WTC11 (cell line): Measurements from ENCODE around the gene PPP1R12B. TPM values are rescaled to one million over a fixed set of nuclear protein-coding genes. Genes with fewer than 3 reads are reported as not detected.
A peak's percentile ranks its signal among the peaks of the same experiment; 100 is the strongest.

Source experiments
- ATAC-seq: fragments of 200-7000 bp; cut with Tn5 transposase; 2 replicates; pipeline ENCODE4 v1.10.0; 2021; ENCODE audit warnings: mild to moderate bottlenecking, moderate library complexity
- CTCF ChIA-PET: fragments of 300-600 bp; sonication (Branson Sonifier 250); formaldehyde crosslinking; loops from one replicate; lab custom pipeline; 2021; ENCODE audit warnings: antibody characterized with exemption; lab: Charles Lee
- POLR2A ChIA-PET: fragments of 350-600 bp; sonication (Branson Sonifier 250); formaldehyde crosslinking; loops from one replicate; lab custom pipeline; 2021; ENCODE audit warnings: antibody characterized with exemption; lab: Charles Lee
- DNase-seq: peaks from one replicate; pipeline ENCODE4 v3.0.0; 2021; ENCODE audit warnings: low spot score
- H3K27ac Mint-ChIP-seq: 2 replicates; pipeline ENCODE4 v1.8.0; 2021; ENCODE audit warnings: mixed read lengths
- H3K27me3 Mint-ChIP-seq: 2 replicates; pipeline ENCODE4 v1.8.0; 2021; ENCODE audit warnings: low read depth, mild to moderate bottlenecking, moderate library complexity, mixed read lengths
- H3K36me3 Mint-ChIP-seq: 2 replicates; pipeline ENCODE4 v1.8.0; 2021; ENCODE audit warnings: mixed read lengths
- H3K4me1 Mint-ChIP-seq: 2 replicates; pipeline ENCODE4 v1.8.0; 2022; ENCODE audit warnings: mixed read lengths
- H3K4me3 Mint-ChIP-seq: 2 replicates; pipeline ENCODE4 v1.8.0; 2021; ENCODE audit warnings: mild to moderate bottlenecking, moderate library complexity, mixed read lengths
- H3K9me3 Mint-ChIP-seq: 2 replicates; pipeline ENCODE4 v1.8.0; 2021; ENCODE audit warnings: mixed read lengths
- ARID4B ChIP-seq: sonication (generic); formaldehyde crosslinking; IDR thresholded peaks from 2 replicates; pipeline ENCODE4 v1.8.0; 2023; ENCODE audit warnings: missing genetic modification reagents, mild to moderate bottlenecking, borderline replicate concordance
- ATF3 ChIP-seq: sonication (generic); formaldehyde crosslinking; conservative IDR thresholded peaks from 2 replicates; pipeline ENCODE4 v1.8.1; 2022; ENCODE audit warnings: mild to moderate bottlenecking, missing genetic modification reagents
- E2F1 ChIP-seq: sonication (generic); formaldehyde crosslinking; IDR thresholded peaks from 2 replicates; pipeline ENCODE4 v1.8.0; 2022; ENCODE audit warnings: mild to moderate bottlenecking, missing genetic modification reagents
- MLX ChIP-seq: sonication (generic); formaldehyde crosslinking; IDR thresholded peaks from 2 replicates; pipeline ENCODE4 v1.8.1; 2023; ENCODE audit warnings: mild to moderate bottlenecking, missing genetic modification reagents, moderate library complexity
- NFE2L1 ChIP-seq: sonication (generic); formaldehyde crosslinking; IDR thresholded peaks from 2 replicates; pipeline ENCODE4 v1.8.1; 2023; ENCODE audit warnings: missing genetic modification reagents
- PRDM15 ChIP-seq: sonication (generic); formaldehyde crosslinking; IDR thresholded peaks from 2 replicates; pipeline ENCODE4 v1.8.0; 2022; ENCODE audit warnings: missing genetic modification reagents
- RORB ChIP-seq: fragments of 250-450 bp; sonication (Bioruptor Pico); IDR thresholded peaks from 2 replicates; pipeline ENCODE4 v1.9.0; 2021; ENCODE audit warnings: mild to moderate bottlenecking
- TCF7 ChIP-seq: sonication (generic); formaldehyde crosslinking; IDR thresholded peaks from 2 replicates; pipeline ENCODE4 v1.8.0; 2022; ENCODE audit warnings: mild to moderate bottlenecking, low read depth, missing genetic modification reagents, moderate library complexity
- TEAD4 ChIP-seq: sonication (generic); formaldehyde crosslinking; IDR thresholded peaks from 2 replicates; pipeline ENCODE4 v1.8.0; 2022; ENCODE audit warnings: mild to moderate bottlenecking, missing genetic modification reagents
- ZNF138 ChIP-seq: sonication (generic); formaldehyde crosslinking; conservative IDR thresholded peaks from 2 replicates; pipeline ENCODE4 v1.8.1; 2022; ENCODE audit warnings: mild to moderate bottlenecking, moderate library complexity, missing genetic modification reagents
- ZNF232 ChIP-seq: sonication (generic); formaldehyde crosslinking; IDR thresholded peaks from 2 replicates; pipeline ENCODE4 v1.8.0; 2022; ENCODE audit warnings: mild to moderate bottlenecking, missing genetic modification reagents
- ZNF416 ChIP-seq: fragments of 250-450 bp; sonication (Bioruptor Pico); IDR thresholded peaks from 2 replicates; pipeline ENCODE4 v1.9.0; 2021; ENCODE audit warnings: mild to moderate bottlenecking, inconsistent platforms
- ZNF425 ChIP-seq: fragments of 250-450 bp; sonication (Bioruptor Pico); conservative IDR thresholded peaks from 2 replicates; pipeline ENCODE4 v1.9.0; 2021; ENCODE audit warnings: mild to moderate bottlenecking
- total RNA-seq: library from RNA; stranded (reverse); gene quantifications from 3 replicates; pipeline ENCODE4 v1.2.3, GENCODE V29; 2021
- TF ChIP-seq, protein P1 (sequence below): sonication (generic); formaldehyde crosslinking; IDR thresholded peaks from 2 replicates; pipeline ENCODE4 v1.8.1; 2023; ENCODE audit warnings: mild to moderate bottlenecking, missing genetic modification reagents, moderate library complexity
- TF ChIP-seq, protein P2 (sequence below): fragments of 250-450 bp; sonication (Bioruptor Pico); IDR thresholded peaks from 2 replicates; pipeline ENCODE4 v1.9.0; 2021; ENCODE audit warnings: mild to moderate bottlenecking, borderline replicate concordance
- TF ChIP-seq, protein P3 (sequence below): sonication (generic); formaldehyde crosslinking; IDR thresholded peaks from 2 replicates; pipeline ENCODE4 v1.8.1; 2022; ENCODE audit warnings: low read depth, missing genetic modification reagents, borderline replicate concordance

Gene PPP1R12B
- total RNA-seq, 1 experiment from 2014 or later = 19.2 TPM

GRCh38 chr1:202553560-202554038 is 205.1 kb downstream of the PPP1R12B start:
- no peaks in the 10 kb centered on the region for H3K9me3 Mint-ChIP-seq
- H3K27ac Mint-ChIP-seq = peak overlapping the region; percentile 55; the same call in 1 of the 2 replicates
- no peak for ATAC-seq
- no peaks in the 10 kb centered on the region for H3K27me3 Mint-ChIP-seq
- ChIA-PET CTCF (no interaction called here), POLR2A (no interaction called here)
- H3K4me1 Mint-ChIP-seq = peaks cover 13% of the 10 kb centered on the region
- H3K4me3 Mint-ChIP-seq = no peak overlapping the region
- no peak for DNase-seq
- H3K36me3 Mint-ChIP-seq = no peaks in the 10 kb centered on the region
- TF ChIP-seq TCF7 (CRISPR knock-in tag) = no peak
- no peak for TF ChIP-seq PRDM15 (CRISPR knock-in tag)
- no peak for TF ChIP-seq E2F1 (CRISPR knock-in tag)
- TF ChIP-seq, protein P1, sequence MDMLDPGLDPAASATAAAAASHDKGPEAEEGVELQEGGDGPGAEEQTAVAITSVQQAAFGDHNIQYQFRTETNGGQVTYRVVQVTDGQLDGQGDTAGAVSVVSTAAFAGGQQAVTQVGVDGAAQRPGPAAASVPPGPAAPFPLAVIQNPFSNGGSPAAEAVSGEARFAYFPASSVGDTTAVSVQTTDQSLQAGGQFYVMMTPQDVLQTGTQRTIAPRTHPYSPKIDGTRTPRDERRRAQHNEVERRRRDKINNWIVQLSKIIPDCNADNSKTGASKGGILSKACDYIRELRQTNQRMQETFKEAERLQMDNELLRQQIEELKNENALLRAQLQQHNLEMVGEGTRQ (CRISPR knock-in tag) = no peak
- TF ChIP-seq, protein P2, sequence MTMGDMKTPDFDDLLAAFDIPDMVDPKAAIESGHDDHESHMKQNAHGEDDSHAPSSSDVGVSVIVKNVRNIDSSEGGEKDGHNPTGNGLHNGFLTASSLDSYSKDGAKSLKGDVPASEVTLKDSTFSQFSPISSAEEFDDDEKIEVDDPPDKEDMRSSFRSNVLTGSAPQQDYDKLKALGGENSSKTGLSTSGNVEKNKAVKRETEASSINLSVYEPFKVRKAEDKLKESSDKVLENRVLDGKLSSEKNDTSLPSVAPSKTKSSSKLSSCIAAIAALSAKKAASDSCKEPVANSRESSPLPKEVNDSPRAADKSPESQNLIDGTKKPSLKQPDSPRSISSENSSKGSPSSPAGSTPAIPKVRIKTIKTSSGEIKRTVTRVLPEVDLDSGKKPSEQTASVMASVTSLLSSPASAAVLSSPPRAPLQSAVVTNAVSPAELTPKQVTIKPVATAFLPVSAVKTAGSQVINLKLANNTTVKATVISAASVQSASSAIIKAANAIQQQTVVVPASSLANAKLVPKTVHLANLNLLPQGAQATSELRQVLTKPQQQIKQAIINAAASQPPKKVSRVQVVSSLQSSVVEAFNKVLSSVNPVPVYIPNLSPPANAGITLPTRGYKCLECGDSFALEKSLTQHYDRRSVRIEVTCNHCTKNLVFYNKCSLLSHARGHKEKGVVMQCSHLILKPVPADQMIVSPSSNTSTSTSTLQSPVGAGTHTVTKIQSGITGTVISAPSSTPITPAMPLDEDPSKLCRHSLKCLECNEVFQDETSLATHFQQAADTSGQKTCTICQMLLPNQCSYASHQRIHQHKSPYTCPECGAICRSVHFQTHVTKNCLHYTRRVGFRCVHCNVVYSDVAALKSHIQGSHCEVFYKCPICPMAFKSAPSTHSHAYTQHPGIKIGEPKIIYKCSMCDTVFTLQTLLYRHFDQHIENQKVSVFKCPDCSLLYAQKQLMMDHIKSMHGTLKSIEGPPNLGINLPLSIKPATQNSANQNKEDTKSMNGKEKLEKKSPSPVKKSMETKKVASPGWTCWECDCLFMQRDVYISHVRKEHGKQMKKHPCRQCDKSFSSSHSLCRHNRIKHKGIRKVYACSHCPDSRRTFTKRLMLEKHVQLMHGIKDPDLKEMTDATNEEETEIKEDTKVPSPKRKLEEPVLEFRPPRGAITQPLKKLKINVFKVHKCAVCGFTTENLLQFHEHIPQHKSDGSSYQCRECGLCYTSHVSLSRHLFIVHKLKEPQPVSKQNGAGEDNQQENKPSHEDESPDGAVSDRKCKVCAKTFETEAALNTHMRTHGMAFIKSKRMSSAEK (CRISPR knock-in tag) = no peak
- TF ChIP-seq ZNF138 (CRISPR knock-in tag) = no peak
- TF ChIP-seq ATF3 (CRISPR knock-in tag) = no peak
- TF ChIP-seq, protein P3, sequence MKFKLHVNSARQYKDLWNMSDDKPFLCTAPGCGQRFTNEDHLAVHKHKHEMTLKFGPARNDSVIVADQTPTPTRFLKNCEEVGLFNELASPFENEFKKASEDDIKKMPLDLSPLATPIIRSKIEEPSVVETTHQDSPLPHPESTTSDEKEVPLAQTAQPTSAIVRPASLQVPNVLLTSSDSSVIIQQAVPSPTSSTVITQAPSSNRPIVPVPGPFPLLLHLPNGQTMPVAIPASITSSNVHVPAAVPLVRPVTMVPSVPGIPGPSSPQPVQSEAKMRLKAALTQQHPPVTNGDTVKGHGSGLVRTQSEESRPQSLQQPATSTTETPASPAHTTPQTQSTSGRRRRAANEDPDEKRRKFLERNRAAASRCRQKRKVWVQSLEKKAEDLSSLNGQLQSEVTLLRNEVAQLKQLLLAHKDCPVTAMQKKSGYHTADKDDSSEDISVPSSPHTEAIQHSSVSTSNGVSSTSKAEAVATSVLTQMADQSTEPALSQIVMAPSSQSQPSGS (CRISPR knock-in tag) = no peak
- no peak for TF ChIP-seq RORB
- no peak for TF ChIP-seq NFE2L1 (CRISPR knock-in tag)
- TF ChIP-seq ZNF425 (CRISPR knock-in tag) = no peak
- TF ChIP-seq TEAD4 (CRISPR knock-in tag) = no peak
- no peak for TF ChIP-seq ZNF232 (CRISPR knock-in tag)
- no peak for TF ChIP-seq ZNF416 (CRISPR knock-in tag)
- no peak for TF ChIP-seq ARID4B (CRISPR knock-in tag)
- no peak for TF ChIP-seq MLX (CRISPR knock-in tag)
